ENCODE measurements around the gene OPCML. TPM values are rescaled to one million over a fixed set of nuclear protein-coding genes. Genes with fewer than 3 reads are reported as not detected.

The OPCML gene
- polyA plus RNA-seq, 1 donor from 2014 or later: 11.6 TPM

DNA sequence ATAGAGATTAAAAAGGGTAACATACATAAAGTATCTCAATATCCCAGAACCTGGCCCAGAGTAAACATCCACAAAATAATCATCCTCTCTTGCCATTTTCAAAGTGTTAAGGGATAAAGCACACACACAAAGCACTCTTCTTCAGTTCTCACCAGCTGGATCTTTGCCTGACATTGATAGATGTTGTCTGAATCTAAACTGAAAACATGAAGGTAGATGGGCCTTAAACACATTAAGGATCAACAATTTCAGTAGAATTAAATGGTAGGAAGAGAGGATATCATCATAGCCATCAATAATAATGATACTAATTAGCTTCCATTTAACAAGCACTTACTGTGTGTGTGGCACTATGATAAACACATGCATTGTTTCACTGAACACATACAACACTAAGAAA, 261.1 kb downstream of the OPCML start:
- no peak overlapping the region for H3K27ac ChIP-seq (ENCODE audit: low read length)
- no peak overlapping the region for H2AFZ ChIP-seq (ENCODE audit: low read depth, low read length)
- H3K4me2 ChIP-seq (ENCODE audit: low read length): no peak overlapping the region
- H4K20me1 ChIP-seq (ENCODE audit: insufficient read depth): no peaks in the 10 kb centered on the region
- H3F3A ChIP-seq (ENCODE audit: insufficient read depth, low read length, poor library complexity, severe bottlenecking): no peaks in the 10 kb centered on the region
- no peaks in the 10 kb centered on the region for H3K9me2 ChIP-seq (ENCODE audit: insufficient read depth, low read length)
- no peak overlapping the region for H3K4me3 ChIP-seq (ENCODE audit: low read length)
- no peak overlapping the region for H3K9ac ChIP-seq (ENCODE audit: low read length)
- no peaks in the 10 kb centered on the region for H3K79me2 ChIP-seq (replicated peaks; ENCODE audit: insufficient read depth, low read length)
- H3K36me3 ChIP-seq (ENCODE audit: insufficient read depth, low read length): no peaks in the 10 kb centered on the region
- no peaks in the 10 kb centered on the region for H3K9me3 ChIP-seq (ENCODE audit: low read length)
- TF ChIP-seq EZH2 (IDR thresholded peaks at IDR 0.05; ENCODE audit: borderline replicate concordance, insufficient read depth, low read length, poor library complexity, severe bottlenecking): no peak
- TF ChIP-seq, protein P1, sequence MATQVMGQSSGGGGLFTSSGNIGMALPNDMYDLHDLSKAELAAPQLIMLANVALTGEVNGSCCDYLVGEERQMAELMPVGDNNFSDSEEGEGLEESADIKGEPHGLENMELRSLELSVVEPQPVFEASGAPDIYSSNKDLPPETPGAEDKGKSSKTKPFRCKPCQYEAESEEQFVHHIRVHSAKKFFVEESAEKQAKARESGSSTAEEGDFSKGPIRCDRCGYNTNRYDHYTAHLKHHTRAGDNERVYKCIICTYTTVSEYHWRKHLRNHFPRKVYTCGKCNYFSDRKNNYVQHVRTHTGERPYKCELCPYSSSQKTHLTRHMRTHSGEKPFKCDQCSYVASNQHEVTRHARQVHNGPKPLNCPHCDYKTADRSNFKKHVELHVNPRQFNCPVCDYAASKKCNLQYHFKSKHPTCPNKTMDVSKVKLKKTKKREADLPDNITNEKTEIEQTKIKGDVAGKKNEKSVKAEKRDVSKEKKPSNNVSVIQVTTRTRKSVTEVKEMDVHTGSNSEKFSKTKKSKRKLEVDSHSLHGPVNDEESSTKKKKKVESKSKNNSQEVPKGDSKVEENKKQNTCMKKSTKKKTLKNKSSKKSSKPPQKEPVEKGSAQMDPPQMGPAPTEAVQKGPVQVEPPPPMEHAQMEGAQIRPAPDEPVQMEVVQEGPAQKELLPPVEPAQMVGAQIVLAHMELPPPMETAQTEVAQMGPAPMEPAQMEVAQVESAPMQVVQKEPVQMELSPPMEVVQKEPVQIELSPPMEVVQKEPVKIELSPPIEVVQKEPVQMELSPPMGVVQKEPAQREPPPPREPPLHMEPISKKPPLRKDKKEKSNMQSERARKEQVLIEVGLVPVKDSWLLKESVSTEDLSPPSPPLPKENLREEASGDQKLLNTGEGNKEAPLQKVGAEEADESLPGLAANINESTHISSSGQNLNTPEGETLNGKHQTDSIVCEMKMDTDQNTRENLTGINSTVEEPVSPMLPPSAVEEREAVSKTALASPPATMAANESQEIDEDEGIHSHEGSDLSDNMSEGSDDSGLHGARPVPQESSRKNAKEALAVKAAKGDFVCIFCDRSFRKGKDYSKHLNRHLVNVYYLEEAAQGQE (IDR thresholded peaks at IDR 0.05; ENCODE audit: borderline replicate concordance): no peak
- TF ChIP-seq, protein P2, sequence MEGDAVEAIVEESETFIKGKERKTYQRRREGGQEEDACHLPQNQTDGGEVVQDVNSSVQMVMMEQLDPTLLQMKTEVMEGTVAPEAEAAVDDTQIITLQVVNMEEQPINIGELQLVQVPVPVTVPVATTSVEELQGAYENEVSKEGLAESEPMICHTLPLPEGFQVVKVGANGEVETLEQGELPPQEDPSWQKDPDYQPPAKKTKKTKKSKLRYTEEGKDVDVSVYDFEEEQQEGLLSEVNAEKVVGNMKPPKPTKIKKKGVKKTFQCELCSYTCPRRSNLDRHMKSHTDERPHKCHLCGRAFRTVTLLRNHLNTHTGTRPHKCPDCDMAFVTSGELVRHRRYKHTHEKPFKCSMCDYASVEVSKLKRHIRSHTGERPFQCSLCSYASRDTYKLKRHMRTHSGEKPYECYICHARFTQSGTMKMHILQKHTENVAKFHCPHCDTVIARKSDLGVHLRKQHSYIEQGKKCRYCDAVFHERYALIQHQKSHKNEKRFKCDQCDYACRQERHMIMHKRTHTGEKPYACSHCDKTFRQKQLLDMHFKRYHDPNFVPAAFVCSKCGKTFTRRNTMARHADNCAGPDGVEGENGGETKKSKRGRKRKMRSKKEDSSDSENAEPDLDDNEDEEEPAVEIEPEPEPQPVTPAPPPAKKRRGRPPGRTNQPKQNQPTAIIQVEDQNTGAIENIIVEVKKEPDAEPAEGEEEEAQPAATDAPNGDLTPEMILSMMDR (IDR thresholded peaks at IDR 0.05; ENCODE audit: poor library complexity, severe bottlenecking): no peak
- no peak for TF ChIP-seq MXI1 (conservative IDR thresholded peaks at IDR 0.05; ENCODE audit: poor library complexity, severe bottlenecking)
- TF ChIP-seq POLR2AphosphoS5 (IDR thresholded peaks at IDR 0.05): no peak
- no peak for TF ChIP-seq TAF1 (IDR thresholded peaks at IDR 0.05; ENCODE audit: low read depth)
- no peak for TF ChIP-seq RAD21 (conservative IDR thresholded peaks at IDR 0.05)
- no peak for TF ChIP-seq SMC3 (conservative IDR thresholded peaks at IDR 0.05; ENCODE audit: poor library complexity)
- no peak for TF ChIP-seq EP300 (conservative IDR thresholded peaks at IDR 0.05; ENCODE audit: poor library complexity, severe bottlenecking)
- H3K27me3 ChIP-seq (ENCODE audit: insufficient read depth, low read depth, low read length): no peaks in the 10 kb centered on the region

DNA sequence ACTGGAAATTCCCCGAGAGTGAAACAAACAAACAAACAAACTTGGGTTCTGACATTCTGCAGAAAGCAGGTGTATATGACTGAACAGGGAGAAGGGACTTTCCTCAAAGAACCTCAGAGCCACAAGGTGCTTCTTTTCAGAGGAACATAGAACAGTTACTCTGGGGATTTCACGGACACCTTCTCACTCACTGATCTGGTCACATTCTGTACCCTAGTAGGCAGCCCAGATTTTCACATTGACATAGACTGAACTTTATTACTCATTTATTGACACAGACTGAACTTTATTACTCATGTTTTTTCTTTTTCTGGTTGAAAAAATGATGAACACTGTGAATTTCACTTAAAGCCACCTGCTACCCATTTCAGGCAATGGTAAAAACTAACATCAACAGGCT, 263.0 kb downstream of the OPCML start:
- no peaks in the 10 kb centered on the region for H3K9me3 ChIP-seq (ENCODE audit: low read length)

More for the DNA sequence above, 263.0 kb downstream of the OPCML start:
- no peak overlapping the region for H3K27ac ChIP-seq (ENCODE audit: low read length)
- no peak overlapping the region for H3K9ac ChIP-seq (ENCODE audit: low read length)
- TF ChIP-seq EZH2 (IDR thresholded peaks at IDR 0.05; ENCODE audit: borderline replicate concordance, insufficient read depth, low read length, poor library complexity, severe bottlenecking) (no peak), SMC3 (conservative IDR thresholded peaks at IDR 0.05; ENCODE audit: poor library complexity) (no peak), RAD21 (conservative IDR thresholded peaks at IDR 0.05) (no peak)
- TF ChIP-seq, protein P2 (IDR thresholded peaks at IDR 0.05; ENCODE audit: poor library complexity, severe bottlenecking): no peak
- no peak overlapping the region for H3K4me3 ChIP-seq (ENCODE audit: low read length)
- H4K20me1 ChIP-seq (ENCODE audit: insufficient read depth): no peaks in the 10 kb centered on the region
- no peaks in the 10 kb centered on the region for H3F3A ChIP-seq (ENCODE audit: insufficient read depth, low read length, poor library complexity, severe bottlenecking)
- no peak overlapping the region for H2AFZ ChIP-seq (ENCODE audit: low read depth, low read length)
- no peak overlapping the region for H3K4me2 ChIP-seq (ENCODE audit: low read length)
- no peaks in the 10 kb centered on the region for H3K9me2 ChIP-seq (ENCODE audit: insufficient read depth, low read length)
- no peaks in the 10 kb centered on the region for H3K79me2 ChIP-seq (replicated peaks; ENCODE audit: insufficient read depth, low read length)
- no peaks in the 10 kb centered on the region for H3K36me3 ChIP-seq (ENCODE audit: insufficient read depth, low read length)
- H3K27me3 ChIP-seq (ENCODE audit: insufficient read depth, low read depth, low read length): no peaks in the 10 kb centered on the region
